Neural progenitor cell (in vitro differentiated cells): ENCODE results near the gene GPD2. TPM values are rescaled to one million over a fixed set of nuclear protein-coding genes. Genes with fewer than 3 reads are reported as not detected.

ENCODE experiments used
- DNase-seq: peaks from one replicate; pipeline ENCODE4 v3.0.0-alpha.2; 2016; ENCODE audit warnings: low spot score
- H2AFZ ChIP-seq: fragments of 200-600 bp; sonication (generic); replicated peaks from 2 replicates; pipeline ENCODE4 v1.6.1; 2016; ENCODE audit warnings: antibody characterized with exemption
- H3F3A ChIP-seq: fragments of 200-600 bp; sonication (generic); 2 replicates; pipeline ENCODE4 v1.6.1; 2016; ENCODE audit warnings: antibody characterized with exemption, low read depth
- H3K27ac ChIP-seq: fragments of 200-600 bp; sonication (generic); 2 replicates; pipeline ENCODE4 v1.5.1; 2016; ENCODE audit warnings: mild to moderate bottlenecking
- H3K27me3 ChIP-seq: fragments of 200-600 bp; sonication (generic); 2 replicates; pipeline ENCODE4 v1.6.1; 2016; ENCODE audit warnings: mild to moderate bottlenecking, moderate library complexity
- H3K36me3 ChIP-seq: fragments of 200-600 bp; sonication (generic); 2 replicates; pipeline ENCODE4 v1.5.1; 2016
- H3K4me1 ChIP-seq: fragments of 200-600 bp; sonication (generic); 2 replicates; pipeline ENCODE4 v1.6.1; 2016; ENCODE audit warnings: mixed run types
- H3K4me2 ChIP-seq: fragments of 200-600 bp; sonication (generic); 2 replicates; pipeline ENCODE4 v1.6.1; 2016
- H3K4me3 ChIP-seq: fragments of 200-600 bp; sonication (generic); 2 replicates; pipeline ENCODE4 v1.5.1; 2016
- H3K79me2 ChIP-seq: fragments of 200-600 bp; sonication (generic); 2 replicates; pipeline ENCODE4 v1.6.1; 2016; ENCODE audit warnings: low read depth
- H3K9ac ChIP-seq: fragments of 200-600 bp; sonication (generic); 2 replicates; pipeline ENCODE4 v1.6.1; 2016
- H3K9me3 ChIP-seq: fragments of 200-600 bp; sonication (generic); 2 replicates; pipeline ENCODE4 v1.5.1; 2016; ENCODE audit warnings: low read depth
- H4K20me1 ChIP-seq: fragments of 200-600 bp; sonication (generic); 2 replicates; pipeline ENCODE4 v1.6.1; 2016; ENCODE audit warnings: low read depth
- H3K27ac Mint-ChIP-seq: 3 replicates; pipeline ENCODE4 v1.8.0; 2021; ENCODE audit warnings: mixed read lengths
- H3K27me3 Mint-ChIP-seq: 2 replicates; pipeline ENCODE4 v1.8.0; 2022; ENCODE audit warnings: low read depth, mild to moderate bottlenecking, inconsistent platforms, moderate library complexity, mixed read lengths; ENCODE audit not compliant: insufficient read depth
- H3K36me3 Mint-ChIP-seq: 3 replicates; pipeline ENCODE4 v1.8.0; 2021; ENCODE audit warnings: mixed read lengths
- H3K4me1 Mint-ChIP-seq: 3 replicates; pipeline ENCODE4 v1.8.0; 2021; ENCODE audit warnings: mixed read lengths
- H3K4me3 Mint-ChIP-seq: 3 replicates; pipeline ENCODE4 v1.8.0; 2021; ENCODE audit warnings: mild to moderate bottlenecking, moderate library complexity, mixed read lengths
- H3K9me3 Mint-ChIP-seq: 3 replicates; pipeline ENCODE4 v1.8.0; 2020; ENCODE audit warnings: mixed read lengths
- CTCF ChIP-seq: fragments of 200-600 bp; sonication (generic); IDR thresholded peaks from 2 replicates; pipeline ENCODE4 v1.5.1; 2017; ENCODE audit warnings: antibody characterized with exemption, mild to moderate bottlenecking
- EZH2 ChIP-seq: fragments of 200-600 bp; sonication (generic); IDR thresholded peaks from 2 replicates; pipeline ENCODE4 v1.6.1; 2017; ENCODE audit warnings: antibody characterized with exemption, mild to moderate bottlenecking, moderate library complexity
- EZH2phosphoT487 ChIP-seq: fragments of 200-600 bp; sonication (generic); IDR thresholded peaks from 2 replicates; pipeline ENCODE4 v1.6.1; 2017; ENCODE audit warnings: antibody characterized with exemption
- total RNA-seq: library from RNA; depleted of rRNA; stranded (reverse); fragments of >200 nt; gene quantifications from 2 replicates; pipeline ENCODE4 v1.2.3, GENCODE V29; 2015; ENCODE audit warnings: low replicate concordance

Gene GPD2
- total RNA-seq, 1 donor from 2014 or later, result 176 TPM

DNA sequence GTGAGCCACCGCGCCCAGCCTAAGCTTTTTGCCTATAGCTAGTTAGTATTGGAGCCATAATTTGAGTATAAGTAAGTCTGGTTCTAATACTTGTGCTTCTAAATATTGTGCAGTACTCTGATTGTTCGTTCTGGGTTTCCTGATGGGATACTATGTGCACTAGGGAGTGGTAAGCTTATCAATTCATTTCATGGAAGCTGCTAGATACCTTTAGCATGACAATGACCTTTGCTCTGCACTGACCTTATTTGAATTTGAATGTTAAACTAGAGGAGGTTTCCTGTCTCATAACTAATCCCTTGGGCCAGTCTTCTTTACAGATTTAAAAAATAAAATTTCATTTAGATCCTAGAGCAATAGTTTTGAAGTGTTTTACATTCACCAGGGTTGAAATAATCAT lies 125.1 kb downstream of the GPD2 start:
- Histone ChIP-seq H3K36me3 (no peaks in the 10 kb centered on the region), H3K27me3 (no peaks in the 10 kb centered on the region), H3F3A (peaks cover 3% of the 10 kb centered on the region), H3K4me1 (peaks cover 8% of the 10 kb centered on the region), H3K4me3 (no peak overlapping the region), H4K20me1 (no peaks in the 10 kb centered on the region), H3K4me2 (no peak overlapping the region), H3K9me3 (no peaks in the 10 kb centered on the region), H3K79me2 (no peaks in the 10 kb centered on the region), H2AFZ (no peak overlapping the region), H3K9ac (no peak overlapping the region), H3K27ac (no peak overlapping the region)
- TF ChIP-seq CTCF, result no peak
- no peak for TF ChIP-seq EZH2
- TF ChIP-seq EZH2phosphoT487, result no peak
- Mint-ChIP-seq H3K27me3 (no peaks in the 10 kb centered on the region), H3K36me3 (peaks cover 12% of the 10 kb centered on the region), H3K4me1 (peaks cover 10% of the 10 kb centered on the region), H3K4me3 (no peak overlapping the region), H3K9me3 (no peaks in the 10 kb centered on the region), H3K27ac (no peak overlapping the region)
- DNase-seq, result no peak

- Histone ChIP-seq H3K27me3 (no peaks in the 10 kb centered on the region), H3F3A (peaks cover 3% of the 10 kb centered on the region), H3K27ac (no peak overlapping the region), H4K20me1 (no peaks in the 10 kb centered on the region), H2AFZ (no peak overlapping the region), H3K9ac (no peak overlapping the region), H3K4me2 (no peak overlapping the region), H3K36me3 (no peaks in the 10 kb centered on the region), H3K4me3 (no peak overlapping the region), H3K4me1 (peaks cover 8% of the 10 kb centered on the region), H3K79me2 (no peaks in the 10 kb centered on the region), H3K9me3 (no peaks in the 10 kb centered on the region)
- TF ChIP-seq CTCF, result no peak
- TF ChIP-seq EZH2phosphoT487, result no peak
- no peak for TF ChIP-seq EZH2
- DNase-seq, result no peak
- no peaks in the 10 kb centered on the region for H3K9me3 Mint-ChIP-seq
- H3K27ac Mint-ChIP-seq, result no peak overlapping the region
- H3K36me3 Mint-ChIP-seq, result peaks cover 12% of the 10 kb centered on the region
- H3K4me1 Mint-ChIP-seq, result peaks cover 10% of the 10 kb centered on the region
- H3K4me3 Mint-ChIP-seq, result no peak overlapping the region
- no peaks in the 10 kb centered on the region for H3K27me3 Mint-ChIP-seq
These were observed 125.9 kb downstream of the GPD2 start for GRCh38 chr2:156562124-156562523.

GRCh38 chr2:156563994-156564753 lies 128.0 kb downstream of the GPD2 start:
- H3K9me3 Mint-ChIP-seq, result no peaks in the 10 kb centered on the region
- peaks cover 10% of the 10 kb centered on the region for H3K4me1 Mint-ChIP-seq
- Histone ChIP-seq H3K79me2 (no peaks in the 10 kb centered on the region), H3K36me3 (no peaks in the 10 kb centered on the region), H3K9ac (no peak overlapping the region), H2AFZ (no peak overlapping the region), H3K27ac (no peak overlapping the region), H3K4me1 (peaks cover 8% of the 10 kb centered on the region), H3K9me3 (no peaks in the 10 kb centered on the region), H3F3A (peaks cover 3% of the 10 kb centered on the region), H3K27me3 (no peaks in the 10 kb centered on the region), H3K4me2 (no peak overlapping the region), H4K20me1 (no peaks in the 10 kb centered on the region), H3K4me3 (no peak overlapping the region)
- H3K36me3 Mint-ChIP-seq, result no peaks in the 10 kb centered on the region
- no peak overlapping the region for H3K4me3 Mint-ChIP-seq
- TF ChIP-seq EZH2 (no peak), EZH2phosphoT487 (no peak), CTCF (no peak)
- no peak for DNase-seq
- no peaks in the 10 kb centered on the region for H3K27me3 Mint-ChIP-seq
- H3K27ac Mint-ChIP-seq, result no peak overlapping the region
